Calu3 (cell line): Measurements from ENCODE around the gene ASXL1. TPM values are rescaled to one million over a fixed set of nuclear protein-coding genes. Genes with fewer than 3 reads are reported as not detected.

Source experiments
- BruUV-seq: library from RNA; stranded (reverse); fragments of 400-500 nt; replicated peaks from 2 replicates; lab custom pipeline; 2021; lab: Mats Ljungman, UMichigan
- CTCF ChIA-PET: fragments of 300-600 bp; sonication (Branson Sonifier 250); formaldehyde crosslinking; loops from one replicate; lab custom pipeline; 2022; ENCODE audit warnings: antibody characterized with exemption; lab: Charles Lee
- DNase-seq: peaks from one replicate; pipeline ENCODE4 v3.0.0; 2022
- H3K27ac Mint-ChIP-seq: one replicate; pipeline ENCODE4 v1.8.0; 2022; ENCODE audit warnings: mixed read lengths; ENCODE audit not compliant: unreplicated experiment
- H3K27me3 Mint-ChIP-seq: one replicate; pipeline ENCODE4 v1.8.0; 2022; ENCODE audit warnings: mixed read lengths; ENCODE audit not compliant: unreplicated experiment
- H3K36me3 Mint-ChIP-seq: one replicate; pipeline ENCODE4 v1.8.0; 2022; ENCODE audit warnings: mild to moderate bottlenecking, moderate library complexity, mixed read lengths; ENCODE audit not compliant: insufficient read depth, unreplicated experiment
- H3K4me1 Mint-ChIP-seq: one replicate; pipeline ENCODE4 v1.8.0; 2022; ENCODE audit warnings: mild to moderate bottlenecking, low read depth, mixed read lengths; ENCODE audit not compliant: unreplicated experiment
- H3K4me3 Mint-ChIP-seq: one replicate; pipeline ENCODE4 v1.8.0; 2022; ENCODE audit warnings: mild to moderate bottlenecking, low read depth, moderate library complexity, mixed read lengths; ENCODE audit not compliant: unreplicated experiment
- H3K9me3 Mint-ChIP-seq: one replicate; pipeline ENCODE4 v1.8.0; 2022; ENCODE audit warnings: low read depth, mixed read lengths; ENCODE audit not compliant: unreplicated experiment
- CTCF ChIP-seq: fragments of 200-600 bp; IDR thresholded peaks from one replicate; pipeline ENCODE4 v1.8.0; 2022; ENCODE audit warnings: antibody characterized with exemption; ENCODE audit not compliant: unreplicated experiment
- intact Hi-C: fragments of 100-400 bp; cut with micrococcal nuclease; formaldehyde crosslinking; loops from one replicate; pipeline ENCODE4 v1.10.0; 2022; ENCODE audit not compliant: unreplicated experiment
- total RNA-seq: library from RNA; stranded (reverse); gene quantifications from 2 replicates; pipeline ENCODE4 v1.2.3, GENCODE V29; 2022

Gene ASXL1
- total RNA-seq, 1 experiment from 2014 or later = 120 TPM

GRCh38 chr20:32441638-32442037, 83.5 kb downstream of the ASXL1 start:
- Mint-ChIP-seq H3K27me3 (no peaks in the 10 kb centered on the region), H3K4me1 (peaks cover 8% of the 10 kb centered on the region)
- CTCF ChIA-PET = no interaction called here

GRCh38 chr20:32442630-32443373, 84.7 kb downstream of the ASXL1 start:
- no TSS peak for BruUV-seq
- H3K27ac Mint-ChIP-seq = no peak overlapping the region
- H3K27me3 Mint-ChIP-seq = no peaks in the 10 kb centered on the region

More at GRCh38 chr20:32441638-32442037, 83.5 kb downstream of the ASXL1 start:
- Mint-ChIP-seq H3K36me3 (peaks cover 63% of the 10 kb centered on the region), H3K27ac (no peak overlapping the region), H3K9me3 (no peaks in the 10 kb centered on the region), H3K4me3 (no peak overlapping the region)
- no peak for TF ChIP-seq CTCF
- DNase-seq = no peak
- BruUV-seq = no TSS peak
- intact Hi-C loops = no loop called here

GRCh38 chr20:32443386-32443974, 85.3 kb downstream of the ASXL1 start:
- no peaks in the 10 kb centered on the region for H3K9me3 Mint-ChIP-seq
- no peak overlapping the region for H3K4me3 Mint-ChIP-seq
- CTCF ChIA-PET = interaction anchor here (0.6 to 1.4 kb wide), 2 partner anchors 24 to 137 kb away, joined by 3 to 5 read pairs; no protein-coding TSS in a partner anchor
- peaks cover 8% of the 10 kb centered on the region for H3K4me1 Mint-ChIP-seq
- BruUV-seq = no TSS peak
- no peak for DNase-seq
- H3K36me3 Mint-ChIP-seq = peaks cover 75% of the 10 kb centered on the region
- intact Hi-C loops = no loop called here
- no peak for TF ChIP-seq CTCF
- H3K27ac Mint-ChIP-seq = no peak overlapping the region
- H3K27me3 Mint-ChIP-seq = no peaks in the 10 kb centered on the region

More at GRCh38 chr20:32442630-32443373, 84.7 kb downstream of the ASXL1 start:
- peaks cover 8% of the 10 kb centered on the region for H3K4me1 Mint-ChIP-seq
- intact Hi-C loops = no loop called here
- CTCF ChIA-PET = interaction anchor here (0.6 to 1.4 kb wide), 4 partner anchors 15 to 137 kb away, joined by 3 to 5 read pairs (median 4); no protein-coding TSS in a partner anchor
- no peaks in the 10 kb centered on the region for H3K9me3 Mint-ChIP-seq
- H3K36me3 Mint-ChIP-seq = peaks cover 73% of the 10 kb centered on the region
- no peak for DNase-seq
- no peak for TF ChIP-seq CTCF
- H3K4me3 Mint-ChIP-seq = no peak overlapping the region

GRCh38 chr20:32444474-32445220, 86.5 kb downstream of the ASXL1 start:
- intact Hi-C loops = no loop called here
- no peak for DNase-seq
- peaks cover 8% of the 10 kb centered on the region for H3K4me1 Mint-ChIP-seq
- no peaks in the 10 kb centered on the region for H3K27me3 Mint-ChIP-seq
- TF ChIP-seq CTCF = no peak
- H3K4me3 Mint-ChIP-seq = no peak overlapping the region
- H3K27ac Mint-ChIP-seq = no peak overlapping the region
- no peaks in the 10 kb centered on the region for H3K9me3 Mint-ChIP-seq
- no TSS peak for BruUV-seq
- CTCF ChIA-PET = interaction anchor here (1.1 to 1.4 kb wide), 2 partner anchors 31 to 40 kb away, joined by 3 to 4 read pairs; no protein-coding TSS in a partner anchor
- peaks cover 76% of the 10 kb centered on the region for H3K36me3 Mint-ChIP-seq
